ENCODE data around the gene CEACAM7.

The CEACAM7 gene

GRCh38 chr19:41691268-41691970 is 3.3 kb upstream of the CEACAM7 start:
- Histone ChIP-seq H2BK120ac (ENCODE audit: low read depth, low read length) (no peak overlapping the region), H2BK5ac (ENCODE audit: low read depth, low read length, poor library complexity, severe bottlenecking) (no peak overlapping the region), H2BK12ac (ENCODE audit: low read length in 2 of 2) (no peak overlapping the region), H3K23ac (ENCODE audit: low read length in 2 of 2) (no peak overlapping the region), H3K4me2 (ENCODE audit: low read length, poor library complexity, severe bottlenecking) (no peak overlapping the region), H3K36me3 (ENCODE audit: control insufficient read depth in 1 of 2, insufficient read depth in 2 of 2, low read depth in 1 of 2, low read length in 2 of 2) (no peaks in the 10 kb centered on the region), H2BK15ac (ENCODE audit: low read depth, poor library complexity, severe bottlenecking) (no peak overlapping the region), H4K8ac (ENCODE audit: low read length) (no peak overlapping the region), H3K4me1 (ENCODE audit: control insufficient read depth, insufficient read depth, low read depth, low read length) (no peaks in the 10 kb centered on the region), H2AK5ac (ENCODE audit: low read length, severe bottlenecking) (no peak overlapping the region), H3K4ac (ENCODE audit: low read depth in 1 of 2, low read length in 2 of 2) (no peak overlapping the region), H3K9me3 (ENCODE audit: control insufficient read depth, low read length) (peaks cover 5% of the 10 kb centered on the region), H3K27ac (ENCODE audit: low read length, poor library complexity, severe bottlenecking) (no peak overlapping the region), H3K9ac (ENCODE audit: low read length) (no peak overlapping the region), H3K79me1 (replicated peaks; ENCODE audit: low read length, poor library complexity, severe bottlenecking) (no peaks in the 10 kb centered on the region), H4K91ac (ENCODE audit: low read length) (no peak overlapping the region), H3K4me3 (ENCODE audit: insufficient read depth in 1 of 2, low read depth in 1 of 2, low read length in 2 of 2) (no peak overlapping the region), H3K18ac (ENCODE audit: low read depth in 1 of 2, low read length in 2 of 2) (no peak overlapping the region), H3K14ac (ENCODE audit: low read length in 2 of 2) (no peak overlapping the region), H2AFZ (ENCODE audit: low read depth, low read length) (no peak overlapping the region), H3K27me3 (ENCODE audit: control insufficient read depth in 1 of 2, insufficient read depth in 1 of 2, low read length in 2 of 2) (peaks cover 0 to 12% of the 10 kb centered on the region in 2 experiments)
- 62% methylated on average over 13 of the region's 20 CpGs for WGBS
- no peak for DNase-seq

- 71% methylated on average over 3 of the region's 3 CpGs for WGBS
- Histone ChIP-seq H3K4me2 (ENCODE audit: low read length, poor library complexity, severe bottlenecking) (no peak overlapping the region), H3K36me3 (ENCODE audit: control insufficient read depth in 1 of 2, insufficient read depth in 2 of 2, low read depth in 1 of 2, low read length in 2 of 2) (no peaks in the 10 kb centered on the region)
Observed at GRCh38 chr19:41690801-41691065, 2.7 kb upstream of the CEACAM7 start.

GRCh38 chr19:41689993-41690800 is 2.1 kb upstream of the CEACAM7 start:
- Histone ChIP-seq H3K4ac (ENCODE audit: low read depth in 1 of 2, low read length in 2 of 2) (no peak overlapping the region), H3K4me2 (ENCODE audit: low read length, poor library complexity, severe bottlenecking) (no peak overlapping the region), H3K14ac (ENCODE audit: low read length in 2 of 2) (no peak overlapping the region), H3K36me3 (ENCODE audit: control insufficient read depth in 1 of 2, insufficient read depth in 2 of 2, low read depth in 1 of 2, low read length in 2 of 2) (no peaks in the 10 kb centered on the region), H4K8ac (ENCODE audit: low read length) (no peak overlapping the region), H3K9me3 (ENCODE audit: control insufficient read depth, low read length) (peaks cover 5% of the 10 kb centered on the region), H2AFZ (ENCODE audit: low read depth, low read length) (no peak overlapping the region), H3K4me3 (ENCODE audit: insufficient read depth in 1 of 2, low read depth in 1 of 2, low read length in 2 of 2) (no peak overlapping the region), H3K18ac (ENCODE audit: low read depth in 1 of 2, low read length in 2 of 2) (no peak overlapping the region), H3K9ac (ENCODE audit: low read length) (no peak overlapping the region), H3K27me3 (ENCODE audit: control insufficient read depth in 1 of 2, insufficient read depth in 1 of 2, low read length in 2 of 2) (peaks cover 0 to 13% of the 10 kb centered on the region in 2 experiments), H4K91ac (ENCODE audit: low read length) (no peak overlapping the region), H3K4me1 (ENCODE audit: control insufficient read depth, insufficient read depth, low read depth, low read length) (no peaks in the 10 kb centered on the region), H3K23ac (ENCODE audit: low read length in 2 of 2) (no peak overlapping the region), H3K79me1 (replicated peaks; ENCODE audit: low read length, poor library complexity, severe bottlenecking) (no peaks in the 10 kb centered on the region), H2BK12ac (ENCODE audit: low read length in 2 of 2) (no peak overlapping the region), H2AK5ac (ENCODE audit: low read length, severe bottlenecking) (no peak overlapping the region), H2BK15ac (ENCODE audit: low read depth, poor library complexity, severe bottlenecking) (no peak overlapping the region), H3K27ac (ENCODE audit: low read length, poor library complexity, severe bottlenecking) (no peak overlapping the region), H2BK5ac (ENCODE audit: low read depth, low read length, poor library complexity, severe bottlenecking) (no peak overlapping the region), H2BK120ac (ENCODE audit: low read depth, low read length) (no peak overlapping the region)
- WGBS = 65% methylated on average over 4 of the region's 4 CpGs
- DNase-seq = no peak

More at GRCh38 chr19:41690801-41691065, 2.7 kb upstream of the CEACAM7 start:
- Histone ChIP-seq H3K23ac (ENCODE audit: low read length in 2 of 2) (no peak overlapping the region), H3K9me3 (ENCODE audit: control insufficient read depth, low read length) (peaks cover 5% of the 10 kb centered on the region), H2BK12ac (ENCODE audit: low read length in 2 of 2) (no peak overlapping the region), H3K18ac (ENCODE audit: low read depth in 1 of 2, low read length in 2 of 2) (no peak overlapping the region), H4K91ac (ENCODE audit: low read length) (no peak overlapping the region), H2BK120ac (ENCODE audit: low read depth, low read length) (no peak overlapping the region), H3K27ac (ENCODE audit: low read length, poor library complexity, severe bottlenecking) (no peak overlapping the region), H2BK15ac (ENCODE audit: low read depth, poor library complexity, severe bottlenecking) (no peak overlapping the region), H3K9ac (ENCODE audit: low read length) (no peak overlapping the region), H2BK5ac (ENCODE audit: low read depth, low read length, poor library complexity, severe bottlenecking) (no peak overlapping the region), H3K4me3 (ENCODE audit: insufficient read depth in 1 of 2, low read depth in 1 of 2, low read length in 2 of 2) (no peak overlapping the region), H3K4ac (ENCODE audit: low read depth in 1 of 2, low read length in 2 of 2) (no peak overlapping the region), H2AK5ac (ENCODE audit: low read length, severe bottlenecking) (no peak overlapping the region), H4K8ac (ENCODE audit: low read length) (no peak overlapping the region), H2AFZ (ENCODE audit: low read depth, low read length) (no peak overlapping the region), H3K14ac (ENCODE audit: low read length in 2 of 2) (no peak overlapping the region), H3K79me1 (replicated peaks; ENCODE audit: low read length, poor library complexity, severe bottlenecking) (no peaks in the 10 kb centered on the region), H3K4me1 (ENCODE audit: control insufficient read depth, insufficient read depth, low read depth, low read length) (no peaks in the 10 kb centered on the region), H3K27me3 (ENCODE audit: control insufficient read depth in 1 of 2, insufficient read depth in 1 of 2, low read length in 2 of 2) (peaks cover 0 to 12% of the 10 kb centered on the region in 2 experiments)
- no peak for DNase-seq

GRCh38 chr19:41688687-41689086 is 617 bp upstream of the CEACAM7 start:
- H3K4me2 ChIP-seq (ENCODE audit: low read length, poor library complexity, severe bottlenecking) = no peak overlapping the region
- H3K4ac ChIP-seq (ENCODE audit: low read depth in 1 of 2, low read length in 2 of 2) = no peak overlapping the region
- no peak for DNase-seq
- H3K27me3 ChIP-seq (ENCODE audit: control insufficient read depth in 1 of 2, insufficient read depth in 1 of 2, low read length in 2 of 2) = peaks cover 4 to 22% of the 10 kb centered on the region in 2 experiments
- H2BK120ac ChIP-seq (ENCODE audit: low read depth, low read length) = no peak overlapping the region
- H3K27ac ChIP-seq (ENCODE audit: low read length, poor library complexity, severe bottlenecking) = no peak overlapping the region
- H2BK12ac ChIP-seq (ENCODE audit: low read length in 2 of 2) = no peak overlapping the region
- H3K9ac ChIP-seq (ENCODE audit: low read length) = no peak overlapping the region
- H3K9me3 ChIP-seq (ENCODE audit: control insufficient read depth, low read length) = peaks cover 5% of the 10 kb centered on the region
- H3K18ac ChIP-seq (ENCODE audit: low read depth in 1 of 2, low read length in 2 of 2) = no peak overlapping the region
- no peak overlapping the region for H2BK15ac ChIP-seq (ENCODE audit: low read depth, poor library complexity, severe bottlenecking)
- 68% methylated on average over 4 of the region's 4 CpGs for WGBS
- H3K4me1 ChIP-seq (ENCODE audit: control insufficient read depth, insufficient read depth, low read depth, low read length) = no peaks in the 10 kb centered on the region
- H2AFZ ChIP-seq (ENCODE audit: low read depth, low read length) = no peak overlapping the region
- no peak overlapping the region for H3K4me3 ChIP-seq (ENCODE audit: insufficient read depth in 1 of 2, low read depth in 1 of 2, low read length in 2 of 2)
- H2BK5ac ChIP-seq (ENCODE audit: low read depth, low read length, poor library complexity, severe bottlenecking) = no peak overlapping the region
- no peak overlapping the region for H4K91ac ChIP-seq (ENCODE audit: low read length)
- no peak overlapping the region for H3K14ac ChIP-seq (ENCODE audit: low read length in 2 of 2)
- H2AK5ac ChIP-seq (ENCODE audit: low read length, severe bottlenecking) = no peak overlapping the region
- no peaks in the 10 kb centered on the region for H3K36me3 ChIP-seq (ENCODE audit: control insufficient read depth in 1 of 2, insufficient read depth in 2 of 2, low read depth in 1 of 2, low read length in 2 of 2)
- H3K23ac ChIP-seq (ENCODE audit: low read length in 2 of 2) = no peak overlapping the region
- no peak overlapping the region for H4K8ac ChIP-seq (ENCODE audit: low read length)
- no peaks in the 10 kb centered on the region for H3K79me1 ChIP-seq (replicated peaks; ENCODE audit: low read length, poor library complexity, severe bottlenecking)

Data from mesenchymal stem cell (in vitro differentiated cells and primary cell).